WERI-Rb-1 (cell line): ENCODE results near the gene CD93.
A peak's percentile ranks its signal among the peaks of the same experiment; 100 is the strongest.

Experiments
- DNase-seq: peaks from one replicate; pipeline ENCODE4 v3.0.0-alpha.2; 2020
- H3K27ac ChIP-seq: fragments of 250-450 bp; sonication (Bioruptor Pico); 2 replicates; pipeline ENCODE4 v1.5.1; 2020; ENCODE audit warnings: mild to moderate bottlenecking, moderate library complexity
- H3K27me3 ChIP-seq: fragments of 250-450 bp; sonication (Bioruptor Pico); 2 replicates; pipeline ENCODE4 v1.5.1; 2021; ENCODE audit warnings: mild to moderate bottlenecking, low read depth, moderate library complexity; ENCODE audit not compliant: insufficient read depth, severe bottlenecking
- H3K36me3 ChIP-seq: fragments of 250-450 bp; sonication (Bioruptor Pico); 2 replicates; pipeline ENCODE4 v1.5.1; 2020; ENCODE audit warnings: mild to moderate bottlenecking, moderate library complexity
- H3K4me3 ChIP-seq: 2 replicates; pipeline ENCODE4 v1.5.1; 2011; ENCODE audit warnings: low read depth, mild to moderate bottlenecking, control low read depth, low read length
- H3K9me3 ChIP-seq: fragments of 250-450 bp; sonication (Bioruptor Pico); 2 replicates; pipeline ENCODE4 v1.5.1; 2021; ENCODE audit warnings: mild to moderate bottlenecking, moderate library complexity; ENCODE audit not compliant: severe bottlenecking
- CTCF ChIP-seq: IDR thresholded peaks from 2 replicates; pipeline ENCODE4 v1.5.1; 2011; ENCODE audit warnings: low read depth, mild to moderate bottlenecking, control low read depth, inconsistent platforms, low read length

The CD93 gene

GRCh38 chr20:23049201-23050075, 36.7 kb downstream of the CD93 start, which contains the start of gene THBD:
TSS of gene THBD (minus strand) at chr20:23049672. CDS start at chr20:23049504, 168 bp downstream.
- H3K27ac ChIP-seq, result no peak within 1 kb of the TSS
- no peak for TF ChIP-seq CTCF
- H3K27me3 ChIP-seq, result peaks cover 100% of the 10 kb centered on the region
- no peak for DNase-seq
- H3K36me3 ChIP-seq, result no peaks in the 10 kb centered on the region
- no peaks in the 10 kb centered on the region for H3K9me3 ChIP-seq
- H3K4me3 ChIP-seq, result no peak within 1 kb of the TSS

GRCh38 chr20:23048283-23049200, 37.6 kb downstream of the CD93 start:
- TF ChIP-seq CTCF, result peak; percentile 20; the same call in 1 of the 2 replicates
- Histone ChIP-seq H3K27me3 (peaks cover 98% of the 10 kb centered on the region), H3K4me3 (no peak overlapping the region), H3K36me3 (no peaks in the 10 kb centered on the region), H3K9me3 (no peaks in the 10 kb centered on the region), H3K27ac (no peak overlapping the region)
- DNase-seq, result no peak

GRCh38 chr20:23047738-23048214, 38.3 kb downstream of the CD93 start:
- H3K27ac ChIP-seq, result no peak overlapping the region
- no peak for DNase-seq
- H3K27me3 ChIP-seq, result peaks cover 98% of the 10 kb centered on the region
- no peak overlapping the region for H3K4me3 ChIP-seq
- TF ChIP-seq CTCF, result no peak
- H3K9me3 ChIP-seq, result no peaks in the 10 kb centered on the region
- H3K36me3 ChIP-seq, result no peaks in the 10 kb centered on the region

- no peak overlapping the region for H3K4me3 ChIP-seq
- no peak for DNase-seq
- no peak for TF ChIP-seq CTCF
- H3K9me3 ChIP-seq, result no peaks in the 10 kb centered on the region
- H3K27me3 ChIP-seq, result peaks cover 98% of the 10 kb centered on the region
- H3K36me3 ChIP-seq, result no peaks in the 10 kb centered on the region
- no peak overlapping the region for H3K27ac ChIP-seq
These were observed 39.0 kb downstream of the CD93 start for GRCh38 chr20:23047001-23047737.

- Histone ChIP-seq H3K36me3 (no peaks in the 10 kb centered on the region), H3K4me3 (no peak overlapping the region), H3K27ac (no peak overlapping the region), H3K27me3 (peaks cover 98% of the 10 kb centered on the region), H3K9me3 (no peaks in the 10 kb centered on the region)
- TF ChIP-seq CTCF, result no peak
- no peak for DNase-seq
These were observed 39.7 kb downstream of the CD93 start for GRCh38 chr20:23046431-23046830.
